ENCODE results near the gene EIF2S3.

Gene EIF2S3

DNA sequence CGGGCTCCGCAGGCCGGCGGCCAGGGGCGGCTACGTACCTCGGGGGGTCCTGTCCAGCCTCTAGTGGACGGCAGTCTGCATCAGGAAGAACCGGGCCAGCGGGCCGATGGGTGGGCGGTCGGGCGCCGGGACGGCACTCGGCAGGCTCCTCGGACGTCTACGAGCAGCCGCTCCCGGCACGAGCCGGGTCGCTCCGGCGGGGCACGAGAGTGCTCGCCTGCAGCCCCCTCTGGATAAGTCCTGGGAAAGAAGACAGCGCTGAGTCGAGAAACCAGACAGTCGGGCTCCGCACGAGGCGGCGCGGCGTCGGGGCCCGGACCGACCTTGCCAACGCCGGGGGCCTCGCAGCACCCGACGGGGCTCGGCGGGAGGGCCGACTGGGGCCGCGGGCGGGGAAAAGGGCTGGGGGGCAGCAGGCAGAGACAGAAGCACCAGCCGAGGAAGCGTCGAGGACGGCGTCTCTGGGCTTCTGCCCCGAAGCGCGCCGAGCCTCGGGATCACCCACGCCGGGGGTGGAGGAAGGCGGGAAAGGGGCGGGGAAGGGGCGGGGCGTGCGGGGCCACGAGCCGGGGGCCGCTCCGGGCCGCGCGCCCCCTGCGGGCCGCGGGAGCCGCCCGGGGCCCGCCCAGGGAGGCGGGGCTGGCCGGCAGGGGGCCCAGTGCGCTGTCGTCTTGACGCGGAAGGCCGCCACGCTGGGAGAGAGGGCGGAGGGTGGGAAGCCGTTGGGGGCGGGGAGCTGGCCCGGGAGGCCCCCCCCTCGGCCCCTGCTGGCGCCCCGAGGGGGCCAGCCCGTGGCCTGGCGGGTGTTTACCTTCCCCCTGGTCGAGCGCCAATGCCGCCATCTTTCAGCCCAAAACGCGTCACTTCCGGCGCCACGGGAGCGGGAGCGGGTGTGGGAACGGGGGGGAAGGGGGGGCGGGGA is 29.7 kb upstream of the EIF2S3 start:
- Histone ChIP-seq H3K27ac (ENCODE audit: low read depth, low read length) (peak overlapping the region; percentile 87), H3K27me3 (ENCODE audit: insufficient read depth, low read length, poor library complexity) (no peaks in the 10 kb centered on the region), H2BK15ac (replicated peaks; ENCODE audit: low read depth) (no peak overlapping the region), H3K4me3 (ENCODE audit: low read length) (peak overlapping the region; percentile 79), H3K79me2 (ENCODE audit: control insufficient read depth, insufficient read depth, low read length) (no peaks in the 10 kb centered on the region), H3K4me2 (ENCODE audit: low read length) (no peak overlapping the region), H2BK5ac (ENCODE audit: low read length) (no peak overlapping the region), H2AK5ac (ENCODE audit: low read length) (no peak overlapping the region), H4K5ac (ENCODE audit: low read length) (no peak overlapping the region), H2BK120ac (ENCODE audit: low read depth, low read length) (no peak overlapping the region), H3K18ac (ENCODE audit: low read length) (peak overlapping the region; percentile 86), H3K9ac (ENCODE audit: low read length) (peak overlapping the region; percentile 72), H3K79me1 (ENCODE audit: low read length) (no peaks in the 10 kb centered on the region), H3K23ac (ENCODE audit: low read length) (no peak overlapping the region), H4K8ac (ENCODE audit: low read depth, low read length) (no peak overlapping the region), H3K36me3 (ENCODE audit: control insufficient read depth, insufficient read depth, low read length) (no peaks in the 10 kb centered on the region), H3K4me1 (ENCODE audit: control insufficient read depth, low read depth, low read length) (no peaks in the 10 kb centered on the region), H3K56ac (ENCODE audit: low read length) (peak overlapping the region; percentile 73), H3K4ac (ENCODE audit: low read depth, low read length) (peak overlapping the region; percentile 20)
- peak; percentile 88 for DNase-seq
- WGBS (ENCODE audit: extremely low coverage, insufficient coverage, low lambda C conversion rate), result no CpG with 5 or more reads among the region's 111 CpGs

DNA sequence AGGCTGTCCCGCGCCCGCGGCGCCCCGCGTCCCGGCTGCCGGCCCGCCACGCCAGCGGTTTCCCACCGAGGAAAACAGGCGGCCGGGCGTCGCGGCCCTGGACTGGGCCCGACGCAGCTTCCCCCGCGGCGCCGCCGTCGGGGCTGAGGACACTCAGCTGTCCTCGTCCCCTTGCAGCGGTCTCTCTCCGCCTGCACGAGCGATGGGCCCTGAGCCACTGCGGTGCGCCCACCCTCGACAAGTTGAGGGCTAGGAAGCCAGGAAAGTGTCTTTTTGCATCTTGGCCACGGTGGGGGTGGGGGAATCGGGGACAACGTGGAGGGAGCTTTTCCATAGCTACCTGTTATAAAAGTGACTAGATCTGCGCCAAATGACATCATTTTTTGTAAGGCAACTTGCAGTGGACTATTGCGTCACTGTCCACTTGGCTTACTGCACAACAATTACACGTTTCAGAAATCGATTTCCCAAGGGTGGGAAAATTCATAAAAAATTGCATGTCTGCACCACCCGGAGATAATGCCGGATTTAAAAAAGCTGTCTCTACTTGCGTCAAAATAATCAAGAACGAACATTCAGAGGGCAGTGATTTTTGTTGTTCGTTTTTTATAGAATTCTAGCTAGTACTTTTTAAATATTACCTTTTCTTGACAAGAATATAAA is 28.9 kb upstream of the EIF2S3 start:
- H4K5ac ChIP-seq (ENCODE audit: low read length), result no peak overlapping the region
- H2BK15ac ChIP-seq (replicated peaks; ENCODE audit: low read depth), result no peak overlapping the region
- peak; percentile 70 for DNase-seq
- H3K79me2 ChIP-seq (ENCODE audit: control insufficient read depth, insufficient read depth, low read length), result no peaks in the 10 kb centered on the region
- H4K8ac ChIP-seq (ENCODE audit: low read depth, low read length), result no peak overlapping the region
- no CpG with 5 or more reads among the region's 46 CpGs for whole genome bisulfite sequencing (ENCODE audit: extremely low coverage, insufficient coverage, low lambda C conversion rate)
- no peaks in the 10 kb centered on the region for H3K27me3 ChIP-seq (ENCODE audit: insufficient read depth, low read length, poor library complexity)
- H3K36me3 ChIP-seq (ENCODE audit: control insufficient read depth, insufficient read depth, low read length), result no peaks in the 10 kb centered on the region
- H3K56ac ChIP-seq (ENCODE audit: low read length), result peak overlapping the region; percentile 89
- H3K9ac ChIP-seq (ENCODE audit: low read length), result peak overlapping the region; percentile 79
- H3K4me3 ChIP-seq (ENCODE audit: low read length), result peak overlapping the region; percentile 44
- H2BK120ac ChIP-seq (ENCODE audit: low read depth, low read length), result no peak overlapping the region
- no peak overlapping the region for H3K23ac ChIP-seq (ENCODE audit: low read length)
- H3K27ac ChIP-seq (ENCODE audit: low read depth, low read length), result peak overlapping the region; percentile 87
- no peak overlapping the region for H2BK5ac ChIP-seq (ENCODE audit: low read length)
- H3K18ac ChIP-seq (ENCODE audit: low read length), result peak overlapping the region; percentile 76
- no peak overlapping the region for H2AK5ac ChIP-seq (ENCODE audit: low read length)
- H3K4me2 ChIP-seq (ENCODE audit: low read length), result peak overlapping the region; percentile 70
- no peaks in the 10 kb centered on the region for H3K4me1 ChIP-seq (ENCODE audit: control insufficient read depth, low read depth, low read length)
- no peaks in the 10 kb centered on the region for H3K79me1 ChIP-seq (ENCODE audit: low read length)
- H3K4ac ChIP-seq (ENCODE audit: low read depth, low read length), result peak overlapping the region; percentile 20

DNA sequence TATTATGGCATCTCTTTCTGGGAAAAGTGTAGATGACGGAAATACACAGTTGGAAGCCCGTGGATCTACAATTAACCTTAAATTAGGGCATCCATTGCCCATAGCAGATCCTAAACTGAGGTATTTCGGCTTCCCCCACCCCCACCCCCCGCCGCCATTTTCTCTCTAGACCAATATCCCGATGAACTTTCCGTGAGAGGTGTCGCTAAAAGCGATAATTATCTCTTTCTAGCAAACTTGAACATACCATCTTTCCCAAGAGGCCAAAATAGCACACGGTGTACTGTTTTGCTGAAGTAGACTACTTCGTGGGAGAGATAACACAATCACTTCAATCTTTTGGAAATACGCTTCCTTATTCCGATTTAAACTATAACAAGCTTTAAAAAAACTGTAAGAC is 28.3 kb upstream of the EIF2S3 start:
- H3K27ac ChIP-seq (ENCODE audit: low read depth, low read length), result no peak overlapping the region
- no peak overlapping the region for H2BK120ac ChIP-seq (ENCODE audit: low read depth, low read length)
- H3K79me2 ChIP-seq (ENCODE audit: control insufficient read depth, insufficient read depth, low read length), result no peaks in the 10 kb centered on the region
- no peak overlapping the region for H4K8ac ChIP-seq (ENCODE audit: low read depth, low read length)
- H2AK5ac ChIP-seq (ENCODE audit: low read length), result no peak overlapping the region
- H3K18ac ChIP-seq (ENCODE audit: low read length), result no peak overlapping the region
- H3K27me3 ChIP-seq (ENCODE audit: insufficient read depth, low read length, poor library complexity), result no peaks in the 10 kb centered on the region
- H3K4ac ChIP-seq (ENCODE audit: low read depth, low read length), result no peak overlapping the region
- H3K4me2 ChIP-seq (ENCODE audit: low read length), result no peak overlapping the region
- no peak overlapping the region for H3K9ac ChIP-seq (ENCODE audit: low read length)
- H2BK5ac ChIP-seq (ENCODE audit: low read length), result no peak overlapping the region
- no CpG with 5 or more reads among the region's 13 CpGs for WGBS (ENCODE audit: extremely low coverage, insufficient coverage, low lambda C conversion rate)
- no peaks in the 10 kb centered on the region for H3K36me3 ChIP-seq (ENCODE audit: control insufficient read depth, insufficient read depth, low read length)
- no peak overlapping the region for H3K4me3 ChIP-seq (ENCODE audit: low read length)
- peak; percentile 22 for DNase-seq
- H3K4me1 ChIP-seq (ENCODE audit: control insufficient read depth, low read depth, low read length), result no peaks in the 10 kb centered on the region
- no peak overlapping the region for H3K23ac ChIP-seq (ENCODE audit: low read length)
- H3K56ac ChIP-seq (ENCODE audit: low read length), result peak overlapping the region; percentile 60
- no peaks in the 10 kb centered on the region for H3K79me1 ChIP-seq (ENCODE audit: low read length)
- H2BK15ac ChIP-seq (replicated peaks; ENCODE audit: low read depth), result no peak overlapping the region
- no peak overlapping the region for H4K5ac ChIP-seq (ENCODE audit: low read length)

DNA sequence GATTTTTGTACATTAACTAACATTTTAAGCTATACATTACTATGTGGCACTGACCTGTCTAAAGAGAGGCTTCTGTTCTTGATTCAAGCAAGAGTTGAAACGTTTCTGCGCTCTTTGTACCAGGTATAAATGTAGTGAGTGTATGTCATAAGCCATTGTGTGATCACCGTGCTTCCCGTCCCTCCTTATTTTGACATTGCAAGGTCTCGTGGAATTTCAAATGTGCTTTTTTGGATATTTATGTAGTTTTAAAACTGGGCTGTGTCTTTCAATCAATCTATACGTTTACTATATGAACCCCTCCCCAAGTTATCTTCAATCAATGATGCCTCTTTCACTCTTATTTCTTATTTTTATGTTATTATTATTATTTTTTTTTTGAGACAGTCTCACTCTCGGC is 27.7 kb upstream of the EIF2S3 start, which contains the start of gene KLHL15:
Gene KLHL15, minus strand, starts transcription at position 101 of the 400 bp plus-strand sequence. CDS start 20,493 bp downstream, outside the sequence.
- H3K79me1 ChIP-seq (ENCODE audit: low read length), result no peaks in the 10 kb centered on the region
- H3K36me3 ChIP-seq (ENCODE audit: control insufficient read depth, insufficient read depth, low read length), result no peaks in the 10 kb centered on the region
- peak within 1 kb of the TSS; percentile 20 for H3K4ac ChIP-seq (ENCODE audit: low read depth, low read length)
- peak within 1 kb of the TSS; percentile 87 for H3K27ac ChIP-seq (ENCODE audit: low read depth, low read length)
- H3K9ac ChIP-seq (ENCODE audit: low read length), result peak within 1 kb of the TSS; percentile 79
- H2AK5ac ChIP-seq (ENCODE audit: low read length), result no peak within 1 kb of the TSS
- no peaks in the 10 kb centered on the region for H3K27me3 ChIP-seq (ENCODE audit: insufficient read depth, low read length, poor library complexity)
- H3K56ac ChIP-seq (ENCODE audit: low read length), result peak within 1 kb of the TSS; percentile 89
- H3K79me2 ChIP-seq (ENCODE audit: control insufficient read depth, insufficient read depth, low read length), result no peaks in the 10 kb centered on the region
- H4K8ac ChIP-seq (ENCODE audit: low read depth, low read length), result no peak within 1 kb of the TSS
- H3K4me2 ChIP-seq (ENCODE audit: low read length), result peak within 1 kb of the TSS; percentile 70
- H2BK120ac ChIP-seq (ENCODE audit: low read depth, low read length), result no peak within 1 kb of the TSS
- H2BK5ac ChIP-seq (ENCODE audit: low read length), result no peak within 1 kb of the TSS
- H3K23ac ChIP-seq (ENCODE audit: low read length), result no peak within 1 kb of the TSS
- H4K5ac ChIP-seq (ENCODE audit: low read length), result no peak within 1 kb of the TSS
- no peak within 1 kb of the TSS for H2BK15ac ChIP-seq (replicated peaks; ENCODE audit: low read depth)
- H3K18ac ChIP-seq (ENCODE audit: low read length), result peak within 1 kb of the TSS; percentile 76
- WGBS (ENCODE audit: extremely low coverage, insufficient coverage, low lambda C conversion rate), result no CpG with 5 or more reads among the region's 7 CpGs
- no peaks in the 10 kb centered on the region for H3K4me1 ChIP-seq (ENCODE audit: control insufficient read depth, low read depth, low read length)
- H3K4me3 ChIP-seq (ENCODE audit: low read length), result peak within 1 kb of the TSS; percentile 44
- DNase-seq, result no peak

DNA sequence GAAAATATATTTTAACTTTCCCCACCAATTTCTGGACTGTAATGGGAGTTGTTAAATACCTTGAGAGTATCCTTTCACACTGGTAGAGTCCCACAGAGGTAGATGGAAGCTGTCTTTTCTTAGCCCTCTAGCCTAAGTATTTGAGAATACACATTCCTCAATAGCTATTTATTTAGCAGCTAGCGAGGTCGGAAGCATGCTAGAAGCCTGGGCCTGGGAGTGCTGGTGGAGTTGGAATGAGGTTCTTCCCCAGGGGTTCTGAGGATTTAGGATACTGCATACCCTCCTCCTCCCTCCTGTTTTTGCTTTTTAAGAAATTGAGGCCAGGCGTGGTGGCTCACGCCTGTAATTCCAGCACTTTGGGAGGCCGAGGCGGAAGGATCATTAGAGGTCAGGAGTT is 26.8 kb upstream of the EIF2S3 start:
- Histone ChIP-seq H3K4me1 (ENCODE audit: control insufficient read depth, low read depth, low read length) (no peaks in the 10 kb centered on the region), H4K5ac (ENCODE audit: low read length) (no peak overlapping the region), H3K56ac (ENCODE audit: low read length) (no peak overlapping the region), H2AK5ac (ENCODE audit: low read length) (no peak overlapping the region), H2BK5ac (ENCODE audit: low read length) (no peak overlapping the region), H3K18ac (ENCODE audit: low read length) (no peak overlapping the region), H2BK120ac (ENCODE audit: low read depth, low read length) (no peak overlapping the region), H3K27ac (ENCODE audit: low read depth, low read length) (no peak overlapping the region), H3K4ac (ENCODE audit: low read depth, low read length) (no peak overlapping the region), H3K36me3 (ENCODE audit: control insufficient read depth, insufficient read depth, low read length) (no peaks in the 10 kb centered on the region), H3K79me1 (ENCODE audit: low read length) (no peaks in the 10 kb centered on the region), H3K4me3 (ENCODE audit: low read length) (no peak overlapping the region), H3K79me2 (ENCODE audit: control insufficient read depth, insufficient read depth, low read length) (no peaks in the 10 kb centered on the region), H3K4me2 (ENCODE audit: low read length) (no peak overlapping the region), H4K8ac (ENCODE audit: low read depth, low read length) (no peak overlapping the region), H3K23ac (ENCODE audit: low read length) (no peak overlapping the region), H2BK15ac (replicated peaks; ENCODE audit: low read depth) (no peak overlapping the region), H3K9ac (ENCODE audit: low read length) (no peak overlapping the region), H3K27me3 (ENCODE audit: insufficient read depth, low read length, poor library complexity) (no peaks in the 10 kb centered on the region)
- no CpG with 5 or more reads among the region's 6 CpGs for WGBS (ENCODE audit: extremely low coverage, insufficient coverage, low lambda C conversion rate)
- DNase-seq, result peak; percentile 21

Data from mesendoderm (in vitro differentiated cells).